CD4-positive, alpha-beta T cell treated with Interleukin-4 for 4 hours (primary cell): Measurements from ENCODE around the gene MYOZ1.
"Not testable (repeated sequence)": the region's sequence is repeated elsewhere in the genome, so short reads cannot be mapped to it uniquely, and the experiment has no call there.

ENCODE experiments used
- DNase-seq: peaks from one replicate; pipeline ENCODE4 v3.0.0-alpha.2; 2020

MYOZ1 gene

DNA sequence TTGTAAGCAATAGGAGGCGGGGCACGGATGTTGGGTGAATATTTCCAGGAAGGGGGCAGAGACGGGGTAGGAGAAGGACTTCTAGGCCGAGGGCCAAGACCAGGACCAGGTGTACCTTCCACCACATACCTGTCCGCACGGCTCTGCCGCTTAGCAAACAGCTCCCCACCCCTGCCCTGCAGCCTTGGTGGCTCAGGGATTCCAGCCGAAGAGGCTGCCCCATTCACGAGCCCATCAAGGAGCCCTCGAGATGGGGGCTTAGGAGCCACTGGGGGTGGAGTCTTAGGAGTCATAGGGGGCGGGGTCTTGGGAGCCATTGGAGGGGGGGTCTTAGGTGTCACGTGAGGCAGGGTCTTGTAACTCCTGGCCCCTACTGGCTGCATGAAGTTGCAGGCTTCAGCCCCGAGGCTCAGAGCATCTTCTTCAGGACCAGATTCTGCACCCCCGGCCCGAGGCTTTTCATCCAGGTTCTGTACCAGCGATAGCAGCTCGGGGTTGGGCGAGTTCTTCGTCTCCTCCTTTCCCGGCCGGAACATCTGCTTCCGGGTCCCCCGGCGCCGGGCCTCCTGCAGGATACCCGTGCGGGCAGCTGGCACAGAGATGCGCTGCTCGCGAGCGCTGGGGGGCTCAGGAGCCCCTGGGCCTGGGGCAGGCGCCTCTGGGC is 6.1 kb upstream of the MYOZ1 start:
- no peak for DNase-seq

DNA sequence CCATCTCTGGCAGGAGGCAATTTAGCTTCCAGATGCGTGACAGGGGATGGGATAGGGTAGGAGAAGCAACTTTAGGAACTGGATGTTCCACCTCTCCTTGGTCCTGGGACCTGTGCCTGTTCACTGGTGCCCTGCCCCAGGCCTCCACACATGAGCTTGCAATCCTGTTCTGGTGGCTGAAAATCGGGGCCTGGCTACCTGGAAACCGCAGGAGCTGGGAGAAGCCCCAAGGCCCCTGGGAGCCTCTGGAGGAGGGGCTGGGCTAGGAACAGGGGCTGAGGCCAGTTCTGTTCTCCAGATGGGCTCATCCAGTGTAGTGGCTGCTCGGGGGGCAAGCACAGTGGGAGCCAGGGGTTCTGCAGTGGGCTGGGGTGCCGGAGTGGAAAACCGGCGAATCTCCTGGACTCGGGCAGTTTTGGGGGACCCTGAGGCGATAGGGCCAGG is 5.3 kb upstream of the MYOZ1 start:
- DNase-seq: no peak

DNA sequence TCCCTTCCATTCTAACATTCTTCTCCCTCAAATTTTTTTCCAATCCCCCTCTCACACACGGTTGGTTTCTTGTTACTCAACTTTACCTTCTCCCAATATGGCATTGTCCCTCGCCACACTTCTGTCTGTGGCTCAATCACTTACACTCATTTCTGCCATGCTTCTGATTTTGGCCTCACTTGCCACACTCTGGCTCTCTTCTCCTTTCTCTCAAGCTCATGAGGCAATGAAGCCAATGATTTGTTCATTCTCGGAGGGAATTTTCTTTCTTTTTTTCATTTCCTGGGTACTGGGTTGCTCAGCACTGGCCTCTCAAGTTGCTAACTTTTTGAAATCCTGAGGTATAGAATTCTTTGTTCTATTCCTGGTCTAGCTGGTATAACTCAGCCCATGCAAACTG is 4.0 kb upstream of the MYOZ1 start:
- no peak for DNase-seq

DNA sequence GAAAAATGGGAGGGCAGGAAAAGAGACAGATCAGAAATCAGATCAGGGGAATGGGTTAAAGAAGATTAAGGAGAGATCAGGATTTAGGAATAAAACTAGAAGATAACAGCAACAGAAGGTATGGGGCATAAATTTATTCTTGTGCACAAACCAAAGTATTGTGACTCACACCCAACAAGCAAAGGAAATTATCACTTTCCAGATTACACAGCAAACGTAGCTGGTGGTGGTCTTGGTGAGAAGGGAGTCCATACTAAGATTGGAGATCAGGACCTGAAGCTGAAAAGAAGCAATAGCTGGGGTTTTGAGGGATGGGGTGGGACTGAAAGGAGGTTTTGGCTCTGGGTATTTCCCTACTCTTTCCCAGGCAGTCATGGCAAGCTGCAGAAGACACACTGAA is 3.5 kb upstream of the MYOZ1 start:
- DNase-seq: no peak

DNA sequence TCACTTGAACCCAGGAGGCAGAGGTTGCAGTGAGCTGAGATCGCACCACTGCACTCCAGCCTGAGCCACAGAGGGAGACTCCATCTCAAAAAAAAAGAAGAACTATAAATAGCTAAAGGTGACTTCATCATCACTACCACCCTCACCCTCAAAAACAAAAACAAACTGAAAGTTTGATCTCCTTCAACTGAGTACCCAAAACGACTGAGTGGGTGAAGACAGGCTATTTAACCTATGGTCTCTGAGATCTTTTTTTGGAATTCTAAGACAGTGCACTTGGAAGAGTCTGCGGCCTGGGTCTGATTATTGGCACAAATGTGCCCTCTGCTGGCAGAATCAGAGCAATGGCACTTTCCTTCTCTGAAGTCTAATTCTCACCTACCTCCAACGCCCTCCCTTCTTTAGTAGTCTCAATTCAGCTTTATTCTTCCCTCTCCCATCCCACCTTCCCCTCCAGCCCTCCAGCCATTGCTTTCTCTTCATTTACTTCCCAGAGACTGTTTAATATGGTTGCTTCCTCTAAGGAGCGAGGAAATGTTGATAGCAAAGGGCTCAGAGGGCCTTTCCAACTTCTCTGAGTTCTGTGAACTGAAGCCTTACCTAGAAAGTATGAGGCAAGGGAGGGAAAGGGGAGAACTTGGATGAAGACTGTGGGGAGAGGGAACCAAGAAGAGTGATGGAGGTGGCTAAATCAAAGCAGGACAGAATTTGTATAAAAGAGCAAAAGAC is 2.9 kb upstream of the MYOZ1 start:
- DNase-seq: peak; percentile 62

DNA sequence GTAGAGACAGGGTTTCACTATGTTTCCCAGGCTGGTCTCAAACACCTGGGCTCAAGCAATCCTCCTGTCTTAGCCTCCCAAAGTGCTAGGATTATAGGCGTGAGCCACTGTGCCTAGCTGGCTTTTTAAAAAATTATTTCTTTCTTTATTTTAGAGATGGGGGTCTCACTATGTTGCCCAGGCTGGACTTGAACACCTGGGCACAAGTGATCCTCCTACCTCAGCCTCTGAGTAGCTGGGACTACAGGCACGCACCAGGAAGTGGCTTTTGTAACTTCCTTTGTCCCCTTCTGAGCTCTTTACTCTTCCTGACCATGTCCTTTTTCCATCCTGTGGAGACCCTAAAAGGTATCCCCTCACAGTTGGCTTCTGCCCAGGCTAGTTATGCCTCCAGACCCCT is 2.1 kb upstream of the MYOZ1 start:
- DNase-seq: no peak

DNA sequence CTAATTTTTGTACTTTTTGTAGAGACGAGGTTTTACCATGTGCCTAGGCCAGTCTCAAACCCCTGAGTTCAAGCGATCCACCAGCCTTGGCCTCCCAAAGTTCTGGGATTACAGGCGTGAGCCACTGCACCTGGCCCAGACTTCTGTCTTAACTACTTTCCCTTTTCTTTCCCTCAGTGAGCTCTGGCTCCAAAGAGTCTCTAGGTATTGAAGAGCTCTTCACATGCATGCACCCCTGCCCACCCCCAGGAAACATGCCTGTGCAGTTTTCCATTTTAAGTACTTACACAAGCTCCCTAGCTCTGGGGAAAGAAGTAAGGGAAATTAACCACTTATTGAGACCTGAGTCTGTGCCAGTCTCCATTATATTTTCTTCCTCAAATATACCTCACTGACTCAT is 2.0 kb downstream of the MYOZ1 start:
- DNase-seq: no peak

DNA sequence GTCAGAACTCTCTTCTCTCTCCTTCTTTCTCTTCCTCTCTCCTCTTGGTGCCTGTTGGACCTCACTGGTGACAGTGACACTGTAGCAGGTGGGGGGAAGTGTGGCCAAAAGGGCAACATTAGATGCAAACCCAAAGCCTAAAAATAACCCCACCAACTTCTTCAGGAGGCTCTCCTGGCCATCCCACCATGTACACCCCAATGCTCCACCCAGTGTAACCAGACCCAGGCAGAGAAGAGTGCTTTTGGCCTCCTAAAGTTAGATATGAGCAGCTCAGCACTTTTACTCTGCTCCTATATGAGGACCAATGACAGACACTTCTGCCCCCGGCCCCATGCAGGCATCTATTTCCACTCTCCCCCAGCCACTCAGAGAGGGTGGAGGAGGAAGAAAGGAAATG is 5.5 kb downstream of the MYOZ1 start:
- DNase-seq: no peak

DNA sequence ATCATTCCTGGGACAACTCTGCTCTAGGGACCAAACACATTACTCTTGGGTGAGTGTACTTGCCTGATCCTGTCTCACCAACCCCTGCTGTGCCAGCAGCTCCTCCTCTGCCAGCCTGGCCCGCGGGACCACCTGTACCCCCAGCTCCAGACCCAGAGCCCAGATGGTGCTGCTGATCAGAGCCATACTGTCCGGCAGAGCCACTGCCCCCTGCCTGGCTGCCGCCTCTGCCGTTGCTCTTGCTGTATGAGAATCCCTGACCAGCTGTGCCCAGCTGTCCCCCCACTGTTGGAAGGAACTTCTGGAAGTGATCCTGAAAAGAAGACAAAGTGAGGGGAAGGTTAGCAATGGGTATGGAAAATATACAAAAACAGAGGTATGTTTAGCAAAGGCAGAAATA is 6.9 kb downstream of the MYOZ1 start:
- DNase-seq: no peak

DNA sequence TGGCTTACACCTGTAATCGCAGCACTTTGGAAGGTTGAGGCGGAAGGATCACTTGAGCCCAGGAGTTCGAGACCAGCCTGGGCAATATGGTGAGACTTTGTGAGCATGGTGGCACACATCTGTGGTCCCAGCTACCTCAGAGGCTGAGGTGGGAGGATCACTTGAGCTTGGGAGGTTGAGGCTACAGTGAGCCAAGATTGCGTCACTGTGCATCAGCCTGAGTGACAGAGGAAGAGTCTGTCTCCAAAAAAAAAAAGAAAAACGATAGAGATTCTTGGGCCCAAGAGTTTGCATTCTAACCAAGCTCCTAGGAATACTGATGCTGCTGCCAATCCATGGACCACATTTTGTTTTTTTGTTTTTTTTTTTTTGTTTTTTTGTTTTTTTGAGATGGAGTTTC is 12.1 kb downstream of the MYOZ1 start:
- DNase-seq: no peak

DNA sequence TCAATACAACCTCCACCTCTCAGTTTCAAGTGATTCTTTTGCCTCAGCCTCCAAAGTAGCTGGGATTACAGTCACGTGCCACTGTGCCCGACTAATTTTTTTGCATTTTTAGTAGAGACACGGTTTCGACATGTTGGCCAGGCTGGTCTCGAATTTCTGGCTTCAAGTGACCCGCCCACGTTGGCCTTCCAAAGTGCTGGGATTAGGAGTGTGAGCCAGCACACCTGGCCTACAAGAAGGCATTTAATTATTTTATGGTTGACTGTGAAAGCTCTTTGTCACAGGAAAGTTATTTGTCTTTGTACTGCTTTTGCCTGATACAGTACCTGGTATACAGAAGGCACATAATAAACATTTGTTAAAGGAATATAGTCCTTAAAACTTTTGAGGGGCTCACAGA is 12.9 kb downstream of the MYOZ1 start:
- DNase-seq: no peak

DNA sequence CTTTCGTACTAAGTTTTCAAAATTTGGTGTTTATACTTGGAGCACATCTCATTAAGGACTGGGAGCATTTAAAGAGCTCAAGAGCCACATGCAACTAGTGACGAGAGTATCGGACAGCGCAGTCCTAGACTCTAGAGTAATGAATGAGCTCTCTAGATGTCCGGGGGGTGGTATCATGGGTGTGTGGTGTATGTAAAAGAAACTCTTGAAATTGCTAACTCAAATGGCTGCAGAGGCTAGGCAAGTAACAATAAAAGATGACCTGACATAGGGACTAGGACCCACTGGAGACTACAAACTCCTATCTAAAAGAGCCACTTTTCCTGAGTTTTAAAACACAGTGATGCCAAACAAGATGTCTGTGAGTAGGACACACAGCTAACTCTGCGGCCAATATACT is 14.0 kb downstream of the MYOZ1 start:
- DNase-seq: no peak

DNA sequence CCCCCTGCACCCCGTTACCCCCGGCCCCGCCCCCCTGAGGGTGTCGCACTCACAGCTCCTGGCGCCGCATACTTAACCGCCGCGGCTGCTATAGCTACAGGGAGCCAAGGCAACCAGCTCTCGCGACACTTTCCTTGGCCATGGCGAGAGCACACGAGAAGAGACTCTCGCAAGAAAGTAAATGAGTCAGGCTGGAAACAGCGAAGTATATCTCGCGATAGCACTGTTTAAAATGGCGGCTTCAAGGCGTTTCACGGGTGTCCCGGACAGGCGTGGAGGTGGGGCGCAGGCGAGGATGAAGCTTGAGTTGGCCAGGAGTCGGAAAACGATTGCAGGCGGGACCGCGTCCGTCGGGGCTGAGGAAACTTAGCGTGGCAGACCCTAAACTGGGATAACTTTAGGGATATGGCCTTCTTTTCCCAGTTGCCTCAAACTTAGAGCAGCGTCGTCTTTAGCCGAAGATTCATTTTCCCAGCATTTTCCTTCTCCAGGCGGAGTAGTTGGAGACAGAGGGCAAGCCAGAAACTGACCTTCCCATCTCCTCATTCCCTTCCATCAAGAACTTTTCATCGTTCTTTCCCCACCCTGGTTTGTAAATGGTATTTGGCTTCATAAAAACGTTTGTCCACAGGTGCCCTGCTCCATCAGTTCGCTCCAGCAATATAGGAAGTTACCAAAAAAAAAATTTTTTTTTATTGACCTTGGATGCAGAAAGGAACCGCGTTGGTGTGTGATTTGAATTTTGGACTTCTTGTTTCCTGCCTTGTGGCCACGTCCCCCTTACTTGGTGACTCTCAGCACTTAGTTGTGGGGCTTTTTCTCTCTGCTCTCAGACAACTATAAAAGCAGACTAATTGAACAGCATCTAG is 15.2 kb downstream of the MYOZ1 start:
- peak; percentile 97 for DNase-seq

DNA sequence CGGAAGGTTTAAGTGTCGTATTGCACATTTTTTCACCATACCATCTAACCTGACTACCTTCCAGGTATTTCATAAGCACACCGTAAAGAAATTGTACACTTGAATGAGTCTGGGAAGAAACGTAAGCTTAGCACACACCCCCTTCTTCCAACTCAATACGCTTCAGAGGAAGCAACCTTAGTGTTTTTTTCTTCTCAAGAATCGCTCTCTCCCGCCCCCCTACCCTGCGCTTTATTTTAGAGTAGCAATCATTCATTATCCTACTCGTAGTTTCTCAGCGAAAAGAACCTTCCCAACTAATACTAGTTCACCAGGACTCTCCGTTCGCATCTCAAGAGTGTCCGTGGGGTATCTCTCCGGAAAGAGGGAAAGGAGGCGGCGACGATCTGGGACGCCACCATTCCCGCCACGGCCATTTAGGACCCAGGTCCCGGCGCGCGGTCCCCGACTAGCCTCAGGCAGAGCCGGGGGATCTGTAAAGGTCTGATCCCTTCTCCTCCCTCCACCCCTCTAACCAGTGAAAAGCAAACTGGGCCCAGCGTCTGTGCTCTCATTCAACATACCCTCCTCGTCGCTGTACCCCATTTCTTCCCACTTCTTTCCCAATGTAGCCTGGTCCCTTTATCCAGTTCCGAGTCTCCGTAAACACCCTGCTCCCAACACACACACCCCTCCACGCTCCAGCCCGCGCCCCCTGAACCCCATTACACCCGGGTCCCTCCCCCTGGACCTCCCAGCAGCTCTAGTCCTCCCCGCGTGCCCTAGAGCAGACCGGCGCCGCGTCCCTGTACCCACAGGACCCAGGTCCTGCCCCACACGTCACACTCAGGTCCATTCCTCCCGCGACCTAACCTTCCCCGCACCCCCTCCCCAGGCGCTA is 16.0 kb downstream of the MYOZ1 start:
- peak; percentile 18 for DNase-seq

DNA sequence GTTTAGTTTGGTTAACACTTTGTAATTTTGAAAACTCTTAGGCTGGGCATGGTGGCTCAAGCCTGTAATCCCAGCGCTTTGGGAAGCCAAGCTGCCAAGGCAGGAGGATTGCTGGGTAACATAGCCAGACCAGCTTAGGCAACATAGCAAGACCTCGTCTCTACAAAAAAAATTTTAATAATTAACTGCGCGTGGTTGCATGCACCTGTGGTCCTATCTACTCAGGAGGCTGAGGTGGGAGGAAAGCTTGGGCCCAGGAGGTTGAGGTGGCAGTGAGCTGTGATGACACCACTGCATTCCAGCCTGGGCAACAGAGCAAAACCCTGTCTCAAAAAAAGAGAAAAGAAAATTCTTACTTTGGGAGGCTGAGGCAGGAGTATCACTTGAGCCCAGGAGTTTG is 18.2 kb downstream of the MYOZ1 start:
- DNase-seq: no peak

DNA sequence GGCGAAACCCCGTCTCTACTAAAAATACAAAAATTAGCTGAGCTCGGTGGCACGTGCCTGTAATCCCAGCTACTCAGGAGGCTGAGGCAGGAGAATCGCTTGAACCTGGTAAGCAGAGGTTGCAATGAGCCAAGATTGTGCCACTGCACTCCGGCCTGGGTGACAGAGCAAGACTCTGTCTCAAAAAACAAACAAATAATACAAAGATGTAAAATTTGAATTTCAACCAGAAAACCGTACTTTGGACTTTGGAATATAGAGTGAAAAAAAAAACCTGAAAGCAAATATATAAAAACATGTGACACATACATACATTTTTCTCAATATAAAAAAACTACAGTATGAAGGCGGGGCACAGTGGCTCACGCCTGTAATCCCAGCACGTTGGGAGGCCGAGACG is 20.3 kb downstream of the MYOZ1 start:
- DNase-seq: not testable (repeated sequence)

DNA sequence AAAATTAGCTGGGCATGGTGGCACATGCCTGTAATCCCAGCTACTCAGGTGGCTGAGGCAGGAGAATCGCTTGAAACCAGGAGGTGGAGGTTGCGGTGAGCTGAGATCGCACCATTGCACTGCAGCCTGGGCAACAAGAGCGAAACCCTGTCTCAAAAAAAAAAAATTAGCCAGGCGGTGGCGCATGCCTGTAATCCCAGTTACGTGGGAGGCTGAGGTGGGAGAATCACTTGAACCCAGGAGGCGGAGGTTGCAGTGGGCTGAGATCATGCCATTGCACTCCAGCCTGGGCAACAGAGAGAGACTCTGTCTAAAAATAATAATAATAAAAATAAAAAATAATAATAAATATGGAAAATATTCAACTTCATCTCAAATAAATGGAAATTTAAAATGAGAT is 24.1 kb downstream of the MYOZ1 start:
- not testable (repeated sequence) for DNase-seq

DNA sequence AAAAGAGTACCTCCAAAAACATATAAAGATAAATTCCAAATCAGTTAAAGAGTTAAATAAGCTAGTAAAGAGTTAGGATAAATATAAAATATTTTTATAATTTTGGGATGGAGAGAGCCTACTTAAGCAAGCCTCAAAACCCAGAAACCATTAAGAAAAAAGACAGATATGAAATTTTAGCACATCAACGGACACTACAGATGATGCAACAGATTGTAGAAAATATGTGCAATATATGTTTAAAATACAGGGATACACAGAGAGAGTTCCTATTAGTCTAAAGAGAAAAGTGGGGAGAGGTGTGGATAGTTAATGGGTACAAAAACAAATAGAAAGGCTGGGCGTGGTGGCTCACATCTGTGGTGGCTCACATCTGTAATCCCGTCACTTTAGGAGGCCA is 26.6 kb downstream of the MYOZ1 start:
- no peak for DNase-seq

DNA sequence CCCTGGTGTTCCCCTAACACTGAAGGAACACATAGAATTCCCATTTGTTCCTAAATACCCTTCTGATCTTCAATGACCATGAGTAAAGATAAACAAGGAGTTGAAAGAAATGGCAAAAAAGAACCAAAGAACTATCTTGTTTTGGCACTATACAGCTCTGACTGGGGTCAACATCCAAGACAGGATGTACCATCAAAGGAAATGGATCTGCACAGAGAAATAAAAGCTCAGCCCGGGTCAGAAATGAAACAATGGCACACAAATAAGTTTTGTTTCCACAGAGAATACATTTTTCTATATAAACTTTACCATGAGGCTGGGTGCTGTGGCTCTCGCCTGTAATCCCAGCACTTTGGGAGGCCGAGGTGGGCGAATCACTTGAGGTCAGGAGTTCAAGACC is 32.2 kb downstream of the MYOZ1 start:
- DNase-seq: no peak

DNA sequence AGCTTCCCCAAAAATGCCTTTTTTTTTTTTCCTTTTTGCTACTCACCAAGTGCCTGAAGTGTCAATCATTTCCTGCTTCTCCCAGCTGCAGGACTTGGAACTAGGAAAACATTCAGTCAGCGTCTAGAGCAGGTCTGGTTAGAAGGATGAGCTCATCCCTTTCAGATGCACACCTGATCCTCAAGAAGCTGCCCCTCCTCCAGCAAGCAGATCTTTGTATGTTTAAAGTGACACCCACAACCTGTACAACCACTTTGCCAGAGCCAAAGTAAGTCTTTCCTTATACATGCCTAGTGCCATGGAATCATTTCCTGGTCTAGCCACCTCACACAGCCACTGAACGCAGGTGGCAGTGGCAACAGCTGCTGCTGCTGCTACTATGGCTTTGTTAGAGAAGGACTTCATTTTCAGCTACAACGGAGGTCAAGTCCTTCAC is 39.8 kb downstream of the MYOZ1 start:
- DNase-seq: no peak

DNA sequence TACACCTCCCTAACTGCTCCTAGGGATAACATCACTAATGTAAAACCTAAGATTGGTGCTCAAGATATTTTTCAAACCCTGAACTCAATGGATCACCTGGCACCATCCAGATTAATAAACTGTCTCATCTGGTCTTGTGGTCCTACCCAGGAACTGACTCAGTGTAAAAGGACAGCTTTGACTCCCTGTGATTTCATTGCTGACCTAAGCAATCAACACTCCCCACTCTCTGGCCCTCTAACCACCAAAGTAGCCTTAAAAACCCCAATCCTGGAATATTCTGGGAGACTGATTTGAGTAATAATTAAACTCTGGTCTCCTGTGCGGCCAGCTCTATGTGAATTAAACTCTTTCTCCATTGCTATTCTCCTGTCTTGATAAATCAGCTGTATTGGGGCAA is 43.9 kb downstream of the MYOZ1 start:
- DNase-seq: no peak

DNA sequence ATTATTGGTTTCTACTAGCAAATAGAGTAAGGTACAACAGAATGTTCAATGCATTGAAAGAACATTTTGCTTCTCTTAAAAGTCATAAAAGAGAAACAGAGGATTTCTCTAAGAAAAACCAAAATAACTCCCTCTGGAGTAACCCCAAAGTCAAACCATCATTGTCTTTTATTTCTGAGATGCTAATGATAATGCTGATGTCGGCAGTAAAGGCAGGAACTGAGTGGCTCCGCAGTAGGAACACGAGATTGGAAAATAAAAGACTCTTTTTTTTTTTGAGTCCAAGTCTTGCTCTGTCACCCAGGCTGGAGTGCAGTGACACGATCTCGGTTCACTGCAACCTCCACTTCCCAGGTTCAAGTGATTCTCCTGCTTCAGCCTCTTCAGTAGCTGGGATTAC is 47.5 kb downstream of the MYOZ1 start:
- no peak for DNase-seq

DNA sequence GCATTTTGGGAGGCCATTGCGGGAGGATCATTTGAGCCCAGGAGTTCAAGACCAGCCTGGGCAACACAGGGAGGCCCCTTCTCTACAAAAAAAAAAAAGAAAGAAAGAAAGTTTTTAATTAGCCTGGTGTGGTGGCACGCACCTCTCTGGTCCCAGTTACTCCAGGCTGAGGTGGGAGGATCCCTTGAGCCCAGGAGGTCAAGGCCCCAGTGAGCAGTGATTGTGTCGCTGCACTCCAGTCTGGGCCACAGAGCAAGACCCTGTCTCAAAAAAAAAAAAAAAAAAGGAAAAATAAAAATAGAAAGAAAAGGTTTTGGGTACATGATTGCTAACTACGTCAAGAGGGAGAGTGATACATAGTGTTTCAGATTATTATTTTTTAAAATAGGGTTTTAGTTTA is 48.2 kb downstream of the MYOZ1 start:
- DNase-seq: no peak
